Body of pancreas (tissue), 4 donors: ENCODE measurements around the gene BRME1.

ENCODE experiments used
- POLR2A ChIP-seq, 3 donors: fragments of 450-650 bp; IDR thresholded peaks; one replicate each; pipeline ENCODE4 v1.6.1; 2016; ENCODE audit warnings: antibody characterized with exemption in 3 of 3, mild to moderate bottlenecking in 2 of 3
- TF ChIP-seq, protein P1 (sequence below), 7 experiments: fragments of 450-650 bp in 4 of 7; fragments of 200-600 bp in 3 of 7; sonication (generic) in 3 of 7; IDR thresholded peaks; one replicate each; pipeline ENCODE4 v1.5.1; 2016 to 2019; ENCODE audit warnings: antibody characterized with exemption in 7 of 7

DNA sequence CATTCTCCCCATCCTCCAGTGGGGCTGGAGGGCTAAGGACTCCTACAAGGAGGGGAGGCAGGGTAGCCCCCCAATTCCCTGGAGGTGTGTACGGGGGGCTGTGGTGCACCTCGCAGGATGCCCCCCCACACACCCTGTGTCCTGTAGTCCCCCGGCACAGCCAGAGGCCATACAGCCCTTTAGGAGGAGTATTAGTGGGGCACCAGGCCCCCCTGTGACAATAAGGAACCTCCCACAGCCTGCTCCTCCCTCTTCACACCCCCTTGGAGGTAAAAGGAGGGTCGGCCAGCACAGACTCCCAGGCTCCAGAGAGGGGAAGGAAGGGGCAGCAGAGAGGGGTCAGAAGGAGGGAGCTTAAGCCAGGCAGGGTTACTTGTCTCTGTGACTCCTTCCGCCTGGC lies 29.1 kb downstream of the BRME1 start, which contains the start of gene NANOS3:
- TF ChIP-seq, protein P1, sequence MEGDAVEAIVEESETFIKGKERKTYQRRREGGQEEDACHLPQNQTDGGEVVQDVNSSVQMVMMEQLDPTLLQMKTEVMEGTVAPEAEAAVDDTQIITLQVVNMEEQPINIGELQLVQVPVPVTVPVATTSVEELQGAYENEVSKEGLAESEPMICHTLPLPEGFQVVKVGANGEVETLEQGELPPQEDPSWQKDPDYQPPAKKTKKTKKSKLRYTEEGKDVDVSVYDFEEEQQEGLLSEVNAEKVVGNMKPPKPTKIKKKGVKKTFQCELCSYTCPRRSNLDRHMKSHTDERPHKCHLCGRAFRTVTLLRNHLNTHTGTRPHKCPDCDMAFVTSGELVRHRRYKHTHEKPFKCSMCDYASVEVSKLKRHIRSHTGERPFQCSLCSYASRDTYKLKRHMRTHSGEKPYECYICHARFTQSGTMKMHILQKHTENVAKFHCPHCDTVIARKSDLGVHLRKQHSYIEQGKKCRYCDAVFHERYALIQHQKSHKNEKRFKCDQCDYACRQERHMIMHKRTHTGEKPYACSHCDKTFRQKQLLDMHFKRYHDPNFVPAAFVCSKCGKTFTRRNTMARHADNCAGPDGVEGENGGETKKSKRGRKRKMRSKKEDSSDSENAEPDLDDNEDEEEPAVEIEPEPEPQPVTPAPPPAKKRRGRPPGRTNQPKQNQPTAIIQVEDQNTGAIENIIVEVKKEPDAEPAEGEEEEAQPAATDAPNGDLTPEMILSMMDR (IDR thresholded peaks at IDR 0.05): no peak
- no peak for TF ChIP-seq POLR2A (IDR thresholded peaks at IDR 0.05)
